Measurements from ENCODE around the gene AMMECR1. TPM values are rescaled to one million over a fixed set of nuclear protein-coding genes. Genes with fewer than 3 reads are reported as not detected.

Gene AMMECR1
- polyA plus RNA-seq, 3 donors = 1.3 to 5.5 (median 1.5) TPM

GRCh38 chrX:110183314-110183713, 134.6 kb downstream of the AMMECR1 start:
- 76 to 100% (median 98%) methylated on average over 1 to 2 of the region's 2 CpGs for WGBS, 3 donors
- no peak overlapping the region for H3K27ac ChIP-seq (ENCODE audit: low read depth, low read length)

GRCh38 chrX:110182865-110183264, 135.0 kb downstream of the AMMECR1 start:
- H3K27ac ChIP-seq (ENCODE audit: low read depth, low read length) = no peak overlapping the region
- 67 to 88% (median 82%) methylated on average over 6 of the region's 6 CpGs for WGBS, 3 donors

GRCh38 chrX:110182362-110182761, 135.5 kb downstream of the AMMECR1 start:
- WGBS, 3 donors = 77 to 100% (median 95%) methylated on average over 1 of the region's 1 CpG

GRCh38 chrX:110181459-110182137, 136.3 kb downstream of the AMMECR1 start:
- 84 to 88% (median 86%) methylated on average over 2 of the region's 2 CpGs for WGBS, 3 donors
- no peak overlapping the region for H3K27ac ChIP-seq (ENCODE audit: low read depth, low read length)

More at GRCh38 chrX:110182362-110182761, 135.5 kb downstream of the AMMECR1 start:
- H3K27ac ChIP-seq (ENCODE audit: low read depth, low read length) = no peak overlapping the region

- no peak overlapping the region for H3K27ac ChIP-seq (ENCODE audit: low read depth, low read length)
- 49 to 57% (median 57%) methylated on average over 6 of the region's 6 CpGs for WGBS, 3 donors
Measured at GRCh38 chrX:110180928-110181310, 137.0 kb downstream of the AMMECR1 start.

GRCh38 chrX:110180176-110180927, 137.5 kb downstream of the AMMECR1 start:
- H3K27ac ChIP-seq (ENCODE audit: low read depth, low read length) = no peak overlapping the region
- WGBS, 3 donors = 66 to 79% (median 76%) methylated on average over 5 of the region's 5 CpGs

- WGBS, 3 donors = 74 to 85% (median 77%) methylated on average over 5 of the region's 5 CpGs
- no peak overlapping the region for H3K27ac ChIP-seq (ENCODE audit: low read depth, low read length)
Measured at GRCh38 chrX:110178179-110178865, 139.6 kb downstream of the AMMECR1 start.

- H3K27ac ChIP-seq (ENCODE audit: low read depth, low read length) = no peak overlapping the region
- WGBS, 3 donors = 68 to 93% (median 76%) methylated on average over 2 to 3 of the region's 3 CpGs
Measured at GRCh38 chrX:110175696-110176095, 142.2 kb downstream of the AMMECR1 start.

- 37 to 89% (median 53%) methylated on average over 3 to 4 of the region's 4 CpGs for WGBS, 3 donors
- H3K27ac ChIP-seq (ENCODE audit: low read depth, low read length) = no peak overlapping the region
Measured at GRCh38 chrX:110175146-110175545, 142.7 kb downstream of the AMMECR1 start.

GRCh38 chrX:110173192-110174175, 144.4 kb downstream of the AMMECR1 start:
- WGBS, 3 donors = 80 to 89% (median 88%) methylated on average over 18 to 19 of the region's 19 CpGs
- H3K27ac ChIP-seq (ENCODE audit: low read depth, low read length) = no peak overlapping the region

GRCh38 chrX:110172215-110172614, 145.7 kb downstream of the AMMECR1 start:
- 86 to 96% (median 92%) methylated on average over 10 of the region's 10 CpGs for WGBS, 3 donors
- H3K27ac ChIP-seq (ENCODE audit: low read depth, low read length) = no peak overlapping the region

GRCh38 chrX:110171442-110171841, 146.4 kb downstream of the AMMECR1 start:
- H3K27ac ChIP-seq (ENCODE audit: low read depth, low read length) = no peak overlapping the region
- 82 to 89% (median 87%) methylated on average over 5 of the region's 5 CpGs for WGBS, 3 donors

GRCh38 chrX:110170029-110170428, 147.9 kb downstream of the AMMECR1 start:
- 88 to 100% (median 100%) methylated on average over 1 to 3 of the region's 3 CpGs for WGBS, 3 donors
- H3K27ac ChIP-seq (ENCODE audit: low read depth, low read length) = no peak overlapping the region

- no peak overlapping the region for H3K27ac ChIP-seq (ENCODE audit: low read depth, low read length)
- 72 to 96% (median 80%) methylated on average over 4 of the region's 4 CpGs for WGBS, 3 donors
Measured at GRCh38 chrX:110168585-110168984, 149.3 kb downstream of the AMMECR1 start.

- WGBS, 3 donors = 37 to 95% (median 54%) methylated on average over 4 to 9 of the region's 9 CpGs
Measured at GRCh38 chrX:110167952-110168451, 149.9 kb downstream of the AMMECR1 start.

GRCh38 chrX:110163488-110163887, 154.4 kb downstream of the AMMECR1 start:
- WGBS, 3 donors = 49 to 70% (median 67%) methylated on average over 3 of the region's 3 CpGs
- H3K27ac ChIP-seq (ENCODE audit: low read depth, low read length) = no peak overlapping the region

More at GRCh38 chrX:110167952-110168451, 149.9 kb downstream of the AMMECR1 start:
- no peak overlapping the region for H3K27ac ChIP-seq (ENCODE audit: low read depth, low read length)

GRCh38 chrX:110162867-110163266, 155.0 kb downstream of the AMMECR1 start:
- 31 to 85% (median 63%) methylated on average over 1 of the region's 1 CpG for WGBS, 3 donors
- H3K27ac ChIP-seq (ENCODE audit: low read depth, low read length) = no peak overlapping the region

GRCh38 chrX:110162131-110162530, 155.8 kb downstream of the AMMECR1 start:
- 89 to 100% (median 94%) methylated on average over 1 of the region's 1 CpG for WGBS, 3 donors
- H3K27ac ChIP-seq (ENCODE audit: low read depth, low read length) = no peak overlapping the region
